Measurements from ENCODE around the gene E2F6. TPM values are rescaled to one million over a fixed set of nuclear protein-coding genes. Genes with fewer than 3 reads are reported as not detected.

Gene E2F6
- total and polyA plus RNA-seq, 2 of the 13 experiments (the other 11 are each of a cell fraction or from before 2014, with no cell fraction given): 27.3 to 36.0 TPM

DNA sequence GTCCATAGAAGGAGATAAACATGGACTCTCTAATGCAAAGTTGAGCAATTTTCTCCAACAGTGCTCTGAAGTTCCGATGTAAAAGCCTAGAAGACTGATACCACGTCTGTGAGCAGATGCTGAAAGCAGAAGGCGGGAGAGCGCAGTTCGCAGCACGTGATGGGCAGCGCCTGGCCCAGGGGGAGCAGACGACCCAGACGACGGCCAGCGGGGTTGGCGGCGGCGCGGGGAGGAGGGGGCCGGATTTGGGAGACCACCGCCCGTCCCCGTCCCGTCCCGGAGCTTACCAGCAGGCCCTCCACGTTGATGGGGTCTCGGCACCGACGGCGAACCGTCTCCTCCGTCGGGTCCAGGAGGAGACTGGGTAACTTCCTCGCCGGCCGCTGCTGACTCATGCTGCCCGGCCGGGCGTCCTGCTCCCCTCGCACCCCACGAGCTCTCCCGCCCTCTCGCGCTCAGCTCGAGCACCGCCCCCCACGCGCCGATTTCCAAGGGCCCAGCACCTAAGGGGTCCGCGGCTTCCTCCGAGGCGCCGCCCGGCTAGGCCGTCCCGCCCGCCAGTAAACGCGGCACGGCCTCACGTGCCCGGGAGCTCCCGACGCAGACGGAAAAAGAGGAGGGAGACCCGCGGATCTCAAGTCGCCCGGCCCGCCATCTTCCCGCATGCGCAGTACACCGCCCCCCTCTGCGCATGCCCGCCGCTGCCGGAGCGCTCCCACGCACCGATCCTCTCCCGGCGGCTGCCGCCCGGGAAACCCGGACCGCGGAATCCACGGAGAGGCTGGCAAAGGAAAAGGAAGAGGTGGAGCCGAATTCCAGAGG is at the start of gene E2F6 (continued):
- TF ChIP-seq NR1H2 (CRISPR knock-in tag; IDR thresholded peaks at IDR 0.05; ENCODE audit: borderline replicate concordance, low read depth) (peak; percentile 94), ETV5 (CRISPR knock-in tag; IDR thresholded peaks at IDR 0.05; ENCODE audit: borderline replicate concordance) (peak; percentile 64), NR2F6 (IDR thresholded peaks at IDR 0.05) (no peak), NR2F6 (CRISPR knock-in tag; IDR thresholded peaks at IDR 0.05) (peak; percentile 70), HNF4G (IDR thresholded peaks at IDR 0.05; ENCODE audit: borderline replicate concordance, low read depth, low read length) (peak; percentile 82; the same call in 1 of the 2 replicates), HNF4G (CRISPR knock-in tag; IDR thresholded peaks at IDR 0.05; ENCODE audit: borderline replicate concordance, low read depth) (peak; percentile 79), GZF1 (CRISPR knock-in tag; IDR thresholded peaks at IDR 0.05) (peak; percentile 88; the same call in 1 of the 2 replicates)
- TF ChIP-seq, protein P1, sequence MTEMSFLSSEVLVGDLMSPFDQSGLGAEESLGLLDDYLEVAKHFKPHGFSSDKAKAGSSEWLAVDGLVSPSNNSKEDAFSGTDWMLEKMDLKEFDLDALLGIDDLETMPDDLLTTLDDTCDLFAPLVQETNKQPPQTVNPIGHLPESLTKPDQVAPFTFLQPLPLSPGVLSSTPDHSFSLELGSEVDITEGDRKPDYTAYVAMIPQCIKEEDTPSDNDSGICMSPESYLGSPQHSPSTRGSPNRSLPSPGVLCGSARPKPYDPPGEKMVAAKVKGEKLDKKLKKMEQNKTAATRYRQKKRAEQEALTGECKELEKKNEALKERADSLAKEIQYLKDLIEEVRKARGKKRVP (CRISPR knock-in tag; IDR thresholded peaks at IDR 0.05): peak in 1 of 2 experiments; percentile 79; a peak in 3 of 4 replicates
- TF ChIP-seq, protein P2, sequence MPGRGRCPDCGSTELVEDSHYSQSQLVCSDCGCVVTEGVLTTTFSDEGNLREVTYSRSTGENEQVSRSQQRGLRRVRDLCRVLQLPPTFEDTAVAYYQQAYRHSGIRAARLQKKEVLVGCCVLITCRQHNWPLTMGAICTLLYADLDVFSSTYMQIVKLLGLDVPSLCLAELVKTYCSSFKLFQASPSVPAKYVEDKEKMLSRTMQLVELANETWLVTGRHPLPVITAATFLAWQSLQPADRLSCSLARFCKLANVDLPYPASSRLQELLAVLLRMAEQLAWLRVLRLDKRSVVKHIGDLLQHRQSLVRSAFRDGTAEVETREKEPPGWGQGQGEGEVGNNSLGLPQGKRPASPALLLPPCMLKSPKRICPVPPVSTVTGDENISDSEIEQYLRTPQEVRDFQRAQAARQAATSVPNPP (CRISPR knock-in tag; IDR thresholded peaks at IDR 0.05): peak; percentile 99
- TF ChIP-seq, protein P3, sequence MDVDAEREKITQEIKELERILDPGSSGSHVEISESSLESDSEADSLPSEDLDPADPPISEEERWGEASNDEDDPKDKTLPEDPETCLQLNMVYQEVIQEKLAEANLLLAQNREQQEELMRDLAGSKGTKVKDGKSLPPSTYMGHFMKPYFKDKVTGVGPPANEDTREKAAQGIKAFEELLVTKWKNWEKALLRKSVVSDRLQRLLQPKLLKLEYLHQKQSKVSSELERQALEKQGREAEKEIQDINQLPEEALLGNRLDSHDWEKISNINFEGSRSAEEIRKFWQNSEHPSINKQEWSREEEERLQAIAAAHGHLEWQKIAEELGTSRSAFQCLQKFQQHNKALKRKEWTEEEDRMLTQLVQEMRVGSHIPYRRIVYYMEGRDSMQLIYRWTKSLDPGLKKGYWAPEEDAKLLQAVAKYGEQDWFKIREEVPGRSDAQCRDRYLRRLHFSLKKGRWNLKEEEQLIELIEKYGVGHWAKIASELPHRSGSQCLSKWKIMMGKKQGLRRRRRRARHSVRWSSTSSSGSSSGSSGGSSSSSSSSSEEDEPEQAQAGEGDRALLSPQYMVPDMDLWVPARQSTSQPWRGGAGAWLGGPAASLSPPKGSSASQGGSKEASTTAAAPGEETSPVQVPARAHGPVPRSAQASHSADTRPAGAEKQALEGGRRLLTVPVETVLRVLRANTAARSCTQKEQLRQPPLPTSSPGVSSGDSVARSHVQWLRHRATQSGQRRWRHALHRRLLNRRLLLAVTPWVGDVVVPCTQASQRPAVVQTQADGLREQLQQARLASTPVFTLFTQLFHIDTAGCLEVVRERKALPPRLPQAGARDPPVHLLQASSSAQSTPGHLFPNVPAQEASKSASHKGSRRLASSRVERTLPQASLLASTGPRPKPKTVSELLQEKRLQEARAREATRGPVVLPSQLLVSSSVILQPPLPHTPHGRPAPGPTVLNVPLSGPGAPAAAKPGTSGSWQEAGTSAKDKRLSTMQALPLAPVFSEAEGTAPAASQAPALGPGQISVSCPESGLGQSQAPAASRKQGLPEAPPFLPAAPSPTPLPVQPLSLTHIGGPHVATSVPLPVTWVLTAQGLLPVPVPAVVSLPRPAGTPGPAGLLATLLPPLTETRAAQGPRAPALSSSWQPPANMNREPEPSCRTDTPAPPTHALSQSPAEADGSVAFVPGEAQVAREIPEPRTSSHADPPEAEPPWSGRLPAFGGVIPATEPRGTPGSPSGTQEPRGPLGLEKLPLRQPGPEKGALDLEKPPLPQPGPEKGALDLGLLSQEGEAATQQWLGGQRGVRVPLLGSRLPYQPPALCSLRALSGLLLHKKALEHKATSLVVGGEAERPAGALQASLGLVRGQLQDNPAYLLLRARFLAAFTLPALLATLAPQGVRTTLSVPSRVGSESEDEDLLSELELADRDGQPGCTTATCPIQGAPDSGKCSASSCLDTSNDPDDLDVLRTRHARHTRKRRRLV (CRISPR knock-in tag; IDR thresholded peaks at IDR 0.05): peak; percentile 97
- TF ChIP-seq, protein P4, sequence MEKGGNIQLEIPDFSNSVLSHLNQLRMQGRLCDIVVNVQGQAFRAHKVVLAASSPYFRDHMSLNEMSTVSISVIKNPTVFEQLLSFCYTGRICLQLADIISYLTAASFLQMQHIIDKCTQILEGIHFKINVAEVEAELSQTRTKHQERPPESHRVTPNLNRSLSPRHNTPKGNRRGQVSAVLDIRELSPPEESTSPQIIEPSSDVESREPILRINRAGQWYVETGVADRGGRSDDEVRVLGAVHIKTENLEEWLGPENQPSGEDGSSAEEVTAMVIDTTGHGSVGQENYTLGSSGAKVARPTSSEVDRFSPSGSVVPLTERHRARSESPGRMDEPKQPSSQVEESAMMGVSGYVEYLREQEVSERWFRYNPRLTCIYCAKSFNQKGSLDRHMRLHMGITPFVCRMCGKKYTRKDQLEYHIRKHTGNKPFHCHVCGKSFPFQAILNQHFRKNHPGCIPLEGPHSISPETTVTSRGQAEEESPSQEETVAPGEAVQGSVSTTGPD (CRISPR knock-in tag; IDR thresholded peaks at IDR 0.05): no peak; the same call in 1 of the 2 replicates
- TF ChIP-seq, protein P5, sequence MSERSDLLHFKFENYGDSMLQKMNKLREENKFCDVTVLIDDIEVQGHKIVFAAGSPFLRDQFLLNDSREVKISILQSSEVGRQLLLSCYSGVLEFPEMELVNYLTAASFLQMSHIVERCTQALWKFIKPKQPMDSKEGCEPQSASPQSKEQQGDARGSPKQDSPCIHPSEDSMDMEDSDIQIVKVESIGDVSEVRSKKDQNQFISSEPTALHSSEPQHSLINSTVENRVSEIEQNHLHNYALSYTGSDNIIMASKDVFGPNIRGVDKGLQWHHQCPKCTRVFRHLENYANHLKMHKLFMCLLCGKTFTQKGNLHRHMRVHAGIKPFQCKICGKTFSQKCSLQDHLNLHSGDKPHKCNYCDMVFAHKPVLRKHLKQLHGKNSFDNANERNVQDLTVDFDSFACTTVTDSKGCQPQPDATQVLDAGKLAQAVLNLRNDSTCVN (CRISPR knock-in tag; IDR thresholded peaks at IDR 0.05; ENCODE audit: borderline replicate concordance): peak; percentile 88

Data from HepG2 (cell line).